OCI-LY1 (cell line): Measurements from ENCODE around the gene ETNK2.

Experiments
- H2AFZ ChIP-seq: fragments of 200-600 bp; sonication (generic), shearing (Covaris generic); 2 replicates; pipeline ENCODE4 v1.6.0; 2014; ENCODE audit warnings: antibody characterized with exemption, mild to moderate bottlenecking, low read length
- H3F3A ChIP-seq: fragments of 200-600 bp; sonication (generic), shearing (Covaris generic); 2 replicates; pipeline ENCODE4 v1.6.0; 2014; ENCODE audit warnings: mild to moderate bottlenecking, antibody characterized with exemption, low read length, moderate library complexity; ENCODE audit not compliant: insufficient read depth
- H3K27ac ChIP-seq: fragments of 200-600 bp; sonication (generic); 2 replicates; pipeline ENCODE4 v1.5.1; 2014; ENCODE audit warnings: low read length, mixed run types, mild to moderate bottlenecking, low read depth; ENCODE audit not compliant: poor library complexity, severe bottlenecking
- H3K27me3 ChIP-seq: fragments of 200-600 bp; sonication (generic); 2 replicates; pipeline ENCODE4 v1.6.0; 2014; ENCODE audit warnings: antibody characterized with exemption, mild to moderate bottlenecking, low read length, moderate library complexity; ENCODE audit not compliant: insufficient read depth
- H3K36me3 ChIP-seq: fragments of 200-600 bp; sonication (generic); 2 replicates; pipeline ENCODE4 v1.6.1; 2014; ENCODE audit warnings: mild to moderate bottlenecking, antibody characterized with exemption, low read length, moderate library complexity, mixed read lengths; ENCODE audit not compliant: insufficient read depth
- H3K4me1 ChIP-seq: fragments of 200-600 bp; sonication (generic); 2 replicates; pipeline ENCODE4 v1.5.1; 2014; ENCODE audit warnings: mild to moderate bottlenecking, low read length, moderate library complexity; ENCODE audit not compliant: insufficient read depth, severe bottlenecking
- H3K4me2 ChIP-seq: fragments of 200-600 bp; sonication (generic), shearing (Covaris generic); 2 replicates; pipeline ENCODE4 v1.6.1; 2014; ENCODE audit warnings: low read length
- H3K4me3 ChIP-seq: fragments of 200-600 bp; sonication (generic); 2 replicates; pipeline ENCODE4 v1.5.1; 2014; ENCODE audit warnings: low read length, low read depth, mild to moderate bottlenecking, mixed read lengths; ENCODE audit not compliant: poor library complexity, severe bottlenecking
- H3K79me2 ChIP-seq: fragments of 200-600 bp; shearing (Covaris generic); 2 replicates; pipeline ENCODE4 v1.6.1; 2016; ENCODE audit warnings: mixed run types, low read length, mixed read lengths; ENCODE audit not compliant: insufficient read depth
- H3K9ac ChIP-seq: fragments of 200-600 bp; sonication (generic), shearing (Covaris generic); 2 replicates; pipeline ENCODE4 v1.6.1; 2014; ENCODE audit warnings: mild to moderate bottlenecking, low read length, mixed read lengths
- H3K9me2 ChIP-seq: fragments of 200-600 bp; sonication (generic), shearing (Covaris generic); 2 replicates; pipeline ENCODE4 v1.6.1; 2014; ENCODE audit warnings: low read depth, mild to moderate bottlenecking, low read length, mixed read lengths
- H3K9me3 ChIP-seq: fragments of 200-600 bp; shearing (Covaris generic); 2 replicates; pipeline ENCODE4 v1.6.1; 2014; ENCODE audit warnings: low read length, mixed read lengths
- H4K20me1 ChIP-seq: fragments of 200-600 bp; sonication (generic), shearing (Covaris generic); 2 replicates; pipeline ENCODE4 v1.6.0; 2016; ENCODE audit warnings: mild to moderate bottlenecking, low read length; ENCODE audit not compliant: insufficient read depth
- CTCF ChIP-seq: fragments of 200-600 bp; sonication (generic), shearing (Covaris generic); IDR thresholded peaks from 2 replicates; pipeline ENCODE4 v1.5.1; 2017; ENCODE audit warnings: mild to moderate bottlenecking, antibody characterized with exemption, low read length, moderate library complexity, mixed read lengths
- EZH2 ChIP-seq: fragments of 200-600 bp; sonication (generic), shearing (Covaris generic); IDR thresholded peaks from 2 replicates; pipeline ENCODE4 v1.8.0; 2017; ENCODE audit warnings: borderline replicate concordance, mixed run types, mild to moderate bottlenecking, antibody characterized with exemption, low read length, moderate library complexity, mixed read lengths

ETNK2 gene

DNA sequence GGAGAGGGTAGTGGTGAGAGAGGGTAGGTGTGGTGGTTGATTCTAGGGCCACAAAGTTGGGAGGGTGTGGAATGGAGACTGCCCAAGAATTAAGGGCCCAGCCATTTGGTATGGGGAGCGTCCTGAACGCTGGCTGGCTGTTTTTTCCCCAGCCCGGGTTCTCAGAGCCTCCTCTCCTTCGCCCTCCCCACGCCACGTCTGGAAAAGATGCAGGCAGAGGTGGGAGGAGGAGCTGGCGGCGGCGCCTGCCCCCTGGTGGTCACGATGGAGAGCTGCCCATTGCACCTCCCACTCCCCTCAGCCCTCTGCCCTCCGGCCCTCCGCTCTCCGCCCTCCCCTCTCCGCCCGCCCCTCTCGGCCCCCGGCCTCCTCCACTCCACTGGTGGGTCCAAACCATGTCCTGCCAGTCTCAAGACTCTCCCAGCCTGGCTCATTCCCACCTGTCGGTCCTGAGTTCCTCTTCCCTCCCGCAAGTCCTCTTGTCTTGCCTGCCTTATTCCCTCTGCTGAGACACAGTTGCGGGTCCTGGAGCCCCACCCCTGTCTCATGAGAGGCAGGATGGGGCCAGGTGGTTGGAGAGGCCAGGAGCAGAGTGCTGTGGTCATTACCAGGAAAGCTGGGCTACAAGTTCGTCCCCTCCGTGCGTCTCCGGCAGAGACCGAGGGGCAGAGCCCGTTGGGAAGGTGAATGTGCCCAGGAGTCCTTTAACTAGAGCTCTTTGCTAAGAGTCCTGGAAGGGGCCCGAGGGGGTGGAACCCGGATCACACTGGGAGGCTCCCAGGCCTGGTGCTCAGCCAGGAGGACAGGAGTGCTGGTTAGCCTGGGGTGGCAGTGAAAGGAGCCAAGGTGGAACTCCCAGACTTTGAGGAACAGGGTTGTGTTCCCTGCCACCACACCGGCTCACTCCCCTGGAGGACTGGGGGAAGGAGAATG lies 22.6 kb downstream of the ETNK2 start:
- Histone ChIP-seq H3K9ac (no peak overlapping the region), H4K20me1 (no peaks in the 10 kb centered on the region), H3K79me2 (no peaks in the 10 kb centered on the region), H3K27ac (no peak overlapping the region), H3F3A (no peaks in the 10 kb centered on the region), H3K4me2 (no peak overlapping the region), H3K36me3 (no peaks in the 10 kb centered on the region), H3K27me3 (no peaks in the 10 kb centered on the region; the same call in 1 of the 2 replicates), H3K9me2 (no peaks in the 10 kb centered on the region), H3K4me3 (no peak overlapping the region), H3K4me1 (no peaks in the 10 kb centered on the region), H2AFZ (no peak overlapping the region), H3K9me3 (no peaks in the 10 kb centered on the region)
- TF ChIP-seq EZH2 (no peak), CTCF (peak; percentile 72)

GRCh38 chr1:204128464-204128963 lies 23.3 kb downstream of the ETNK2 start:
- no peaks in the 10 kb centered on the region for H3K27me3 ChIP-seq
- no peaks in the 10 kb centered on the region for H3K9me2 ChIP-seq
- no peak overlapping the region for H3K4me3 ChIP-seq
- no peaks in the 10 kb centered on the region for H3F3A ChIP-seq
- no peaks in the 10 kb centered on the region for H3K36me3 ChIP-seq
- H3K27ac ChIP-seq: no peak overlapping the region
- H2AFZ ChIP-seq: no peak overlapping the region
- no peaks in the 10 kb centered on the region for H3K9me3 ChIP-seq
- no peak overlapping the region for H3K4me2 ChIP-seq
- H4K20me1 ChIP-seq: no peaks in the 10 kb centered on the region
- no peak overlapping the region for H3K9ac ChIP-seq
- TF ChIP-seq CTCF (no peak), EZH2 (no peak)
- no peaks in the 10 kb centered on the region for H3K4me1 ChIP-seq
- H3K79me2 ChIP-seq: no peaks in the 10 kb centered on the region

DNA sequence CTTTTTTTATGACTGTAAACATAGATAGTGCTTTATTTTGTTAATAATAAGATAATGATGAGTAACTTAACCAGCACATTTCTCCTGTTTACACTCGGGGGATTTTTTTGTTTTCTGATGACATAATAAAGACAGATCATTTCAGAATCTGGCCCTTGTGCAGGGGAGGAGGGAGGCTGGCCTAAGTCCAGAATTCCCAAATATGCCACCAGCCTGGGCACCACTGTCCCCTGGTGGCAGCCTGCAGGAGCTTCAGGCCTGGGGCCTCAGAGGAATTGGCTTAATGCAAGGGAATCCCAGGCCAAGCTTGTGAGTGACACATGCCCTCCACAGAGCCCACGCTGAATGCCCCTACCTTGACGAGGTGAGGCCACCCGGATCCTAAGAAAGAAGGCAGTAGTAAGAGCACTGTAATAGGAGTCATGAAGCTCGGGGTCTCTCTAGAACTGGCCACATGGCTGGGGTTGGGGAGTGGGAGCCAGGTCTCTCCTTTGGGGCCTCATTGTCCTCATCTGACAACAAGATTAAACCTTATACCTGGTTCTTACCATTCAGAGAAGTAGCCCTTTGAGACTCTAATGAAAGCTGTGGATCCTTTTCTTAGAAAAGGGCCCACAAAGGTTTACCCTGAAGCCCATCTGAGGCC lies 24.1 kb downstream of the ETNK2 start:
- TF ChIP-seq EZH2 (no peak), CTCF (peak; percentile 54)
- no peak overlapping the region for H3K4me3 ChIP-seq
- no peaks in the 10 kb centered on the region for H3K4me1 ChIP-seq
- no peak overlapping the region for H3K4me2 ChIP-seq
- no peaks in the 10 kb centered on the region for H3K36me3 ChIP-seq
- no peaks in the 10 kb centered on the region for H3K27me3 ChIP-seq
- H3K27ac ChIP-seq: no peak overlapping the region
- no peaks in the 10 kb centered on the region for H3K79me2 ChIP-seq
- no peaks in the 10 kb centered on the region for H4K20me1 ChIP-seq
- no peaks in the 10 kb centered on the region for H3F3A ChIP-seq
- H3K9me3 ChIP-seq: no peaks in the 10 kb centered on the region
- H3K9ac ChIP-seq: no peak overlapping the region
- no peaks in the 10 kb centered on the region for H3K9me2 ChIP-seq
- H2AFZ ChIP-seq: no peak overlapping the region
